Suprapubic skin (tissue), 4 donors: ENCODE data around the gene KBTBD3.

Experiments
- POLR2A ChIP-seq, 2 donors: fragments of 450-650 bp; IDR thresholded peaks; one replicate each; pipeline ENCODE4 v1.6.1; 2017; ENCODE audit warnings: antibody characterized with exemption in 2 of 2, mild to moderate bottlenecking in 2 of 2, moderate library complexity in 2 of 2
- POLR2AphosphoS5 ChIP-seq, 3 donors: sonication (generic); formaldehyde crosslinking; IDR thresholded peaks; one replicate each; pipeline ENCODE4 v1.6.1; 2017; ENCODE audit warnings: antibody characterized with exemption in 3 of 3
- TF ChIP-seq, protein P1 (sequence below), 2 donors: fragments of 200-600 bp in 1 of 2; fragments of 450-650 bp in 1 of 2; sonication (generic) in 1 of 2; IDR thresholded peaks; one replicate each; pipeline ENCODE4 v1.5.1; 2016 to 2019; ENCODE audit warnings: antibody characterized with exemption in 2 of 2, mild to moderate bottlenecking in 1 of 2, moderate library complexity in 1 of 2

DNA sequence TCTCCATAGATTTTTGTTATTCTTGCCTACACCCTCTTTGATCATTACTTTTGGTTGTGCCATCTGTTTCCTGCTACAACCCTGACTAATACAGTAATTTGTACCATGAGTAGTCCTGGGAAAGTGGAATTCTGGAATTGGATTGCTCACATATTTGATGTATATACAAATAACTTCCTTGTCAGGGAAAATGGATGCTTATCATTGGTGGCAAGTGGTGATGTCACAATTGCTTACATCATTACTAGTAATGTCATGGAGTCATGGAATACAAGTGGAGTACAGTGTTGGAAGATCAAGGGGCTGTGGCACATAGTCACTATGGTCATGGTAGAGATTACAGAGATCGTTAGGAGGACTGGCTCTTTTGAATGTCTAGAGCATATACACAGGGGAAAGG is 24.7 kb upstream of the KBTBD3 start:
- TF ChIP-seq, protein P1, sequence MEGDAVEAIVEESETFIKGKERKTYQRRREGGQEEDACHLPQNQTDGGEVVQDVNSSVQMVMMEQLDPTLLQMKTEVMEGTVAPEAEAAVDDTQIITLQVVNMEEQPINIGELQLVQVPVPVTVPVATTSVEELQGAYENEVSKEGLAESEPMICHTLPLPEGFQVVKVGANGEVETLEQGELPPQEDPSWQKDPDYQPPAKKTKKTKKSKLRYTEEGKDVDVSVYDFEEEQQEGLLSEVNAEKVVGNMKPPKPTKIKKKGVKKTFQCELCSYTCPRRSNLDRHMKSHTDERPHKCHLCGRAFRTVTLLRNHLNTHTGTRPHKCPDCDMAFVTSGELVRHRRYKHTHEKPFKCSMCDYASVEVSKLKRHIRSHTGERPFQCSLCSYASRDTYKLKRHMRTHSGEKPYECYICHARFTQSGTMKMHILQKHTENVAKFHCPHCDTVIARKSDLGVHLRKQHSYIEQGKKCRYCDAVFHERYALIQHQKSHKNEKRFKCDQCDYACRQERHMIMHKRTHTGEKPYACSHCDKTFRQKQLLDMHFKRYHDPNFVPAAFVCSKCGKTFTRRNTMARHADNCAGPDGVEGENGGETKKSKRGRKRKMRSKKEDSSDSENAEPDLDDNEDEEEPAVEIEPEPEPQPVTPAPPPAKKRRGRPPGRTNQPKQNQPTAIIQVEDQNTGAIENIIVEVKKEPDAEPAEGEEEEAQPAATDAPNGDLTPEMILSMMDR (IDR thresholded peaks at IDR 0.05) = no peak
- TF ChIP-seq POLR2A (IDR thresholded peaks at IDR 0.05) = no peak
- no peak for TF ChIP-seq POLR2AphosphoS5 (IDR thresholded peaks at IDR 0.05)
